PC-3 (cell line): ENCODE results near the gene SVOP.

Experiments
- CTCF ChIP-seq: fragments of 300-600 bp; sonication (generic); conservative IDR thresholded peaks from 2 replicates; pipeline ENCODE4 v1.5.1; 2017; ENCODE audit warnings: antibody characterized with exemption, low read depth, mild to moderate bottlenecking, low read length
- EZH2 ChIP-seq: fragments of 300-600 bp; sonication (generic); IDR thresholded peaks from one replicate; pipeline ENCODE4 v1.6.1; 2017; ENCODE audit warnings: antibody characterized with exemption, mild to moderate bottlenecking, low read length; ENCODE audit not compliant: unreplicated experiment

- TF ChIP-seq CTCF (no peak), EZH2 (no peak)
Observed at GRCh38 chr12:108879615-108880254, 141.1 kb downstream of the SVOP start, which contains the start of gene DAO.
